KMS-11 (cell line): ENCODE measurements around the gene TPRN.

Source experiments
- H2AFZ ChIP-seq: fragments of 200-600 bp; sonication (generic); 2 replicates; pipeline ENCODE4 v1.6.1; 2016; ENCODE audit warnings: antibody characterized with exemption, mixed run types, low read depth
- H3K27ac ChIP-seq: fragments of 200-600 bp; sonication (generic); 2 replicates; pipeline ENCODE4 v1.6.1; 2016; ENCODE audit warnings: mild to moderate bottlenecking, mixed run types
- H3K27me3 ChIP-seq: fragments of 200-600 bp; sonication (generic); 2 replicates; pipeline ENCODE4 v1.6.1; 2017; ENCODE audit warnings: mild to moderate bottlenecking, low read depth, mixed run types, moderate library complexity; ENCODE audit not compliant: insufficient read depth
- H3K36me3 ChIP-seq: fragments of 200-600 bp; sonication (generic); 2 replicates; pipeline ENCODE4 v1.6.1; 2017; ENCODE audit warnings: mild to moderate bottlenecking, mixed run types; ENCODE audit not compliant: insufficient read depth
- H3K4me1 ChIP-seq: fragments of 200-600 bp; sonication (generic); 2 replicates; pipeline ENCODE4 v1.6.1; 2016; ENCODE audit warnings: mild to moderate bottlenecking, low read depth, mixed run types; ENCODE audit not compliant: poor library complexity, severe bottlenecking
- H3K4me2 ChIP-seq: fragments of 200-600 bp; sonication (generic); 2 replicates; pipeline ENCODE4 v1.7.0; 2016; ENCODE audit warnings: mild to moderate bottlenecking, mixed run types
- H3K4me3 ChIP-seq: fragments of 200-600 bp; sonication (generic); IDR thresholded peaks from 2 replicates; pipeline ENCODE4 v1.6.1; 2017; ENCODE audit warnings: low read depth, low read length, mixed read lengths; ENCODE audit not compliant: insufficient read depth
- H3K79me2 ChIP-seq: fragments of 200-600 bp; sonication (generic); 2 replicates; pipeline ENCODE4 v1.6.1; 2016; ENCODE audit warnings: low read depth, mixed run types; ENCODE audit not compliant: insufficient read depth
- H3K9ac ChIP-seq: fragments of 200-600 bp; sonication (generic); 2 replicates; pipeline ENCODE4 v1.6.1; 2016; ENCODE audit warnings: mild to moderate bottlenecking, mixed run types
- H4K20me1 ChIP-seq: fragments of 200-600 bp; sonication (generic); 2 replicates; pipeline ENCODE4 v1.6.1; 2016; ENCODE audit warnings: mild to moderate bottlenecking, mixed run types; ENCODE audit not compliant: insufficient read depth
- CTCF ChIP-seq: fragments of 200-600 bp; sonication (generic); conservative IDR thresholded peaks from 2 replicates; pipeline ENCODE4 v1.6.1; 2017; ENCODE audit warnings: low read depth, mild to moderate bottlenecking, antibody characterized with exemption, low read length, moderate library complexity, mixed read lengths

The TPRN gene

GRCh38 chr9:137163805-137164204 lies 36.7 kb downstream of the TPRN start:
- no peak overlapping the region for H3K9ac ChIP-seq
- H3K79me2 ChIP-seq, result no peaks in the 10 kb centered on the region
- H3K36me3 ChIP-seq, result no peaks in the 10 kb centered on the region
- H3K27ac ChIP-seq, result no peak overlapping the region
- H3K4me2 ChIP-seq, result no peak overlapping the region
- H2AFZ ChIP-seq, result no peak overlapping the region
- no peak for TF ChIP-seq CTCF
- no peak overlapping the region for H3K4me3 ChIP-seq
- peaks cover 36% of the 10 kb centered on the region for H3K4me1 ChIP-seq
- H3K27me3 ChIP-seq, result peaks cover 55% of the 10 kb centered on the region
- no peaks in the 10 kb centered on the region for H4K20me1 ChIP-seq

DNA sequence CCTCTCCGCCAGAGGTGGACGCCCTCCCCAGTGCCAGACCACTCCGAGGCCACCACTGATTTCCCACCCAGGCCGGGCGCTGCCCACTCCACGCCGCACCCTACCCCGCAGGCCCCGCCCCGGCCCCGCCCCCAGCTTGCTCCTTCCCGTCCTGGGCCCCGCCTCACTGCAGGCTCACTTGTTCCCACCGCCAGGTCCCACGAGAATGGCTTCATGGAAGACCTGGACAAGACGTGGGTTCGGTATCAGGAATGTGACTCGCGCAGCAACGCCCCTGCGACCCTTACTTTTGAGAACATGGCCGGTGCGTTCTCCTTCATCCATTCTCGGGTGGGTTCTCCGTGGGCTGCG lies 37.2 kb downstream of the TPRN start:
- no peak overlapping the region for H3K9ac ChIP-seq
- no peaks in the 10 kb centered on the region for H3K36me3 ChIP-seq
- peaks cover 52% of the 10 kb centered on the region for H3K27me3 ChIP-seq
- no peak overlapping the region for H3K4me2 ChIP-seq
- H3K4me1 ChIP-seq, result peaks cover 40% of the 10 kb centered on the region
- H3K4me3 ChIP-seq, result no peak overlapping the region
- no peak for TF ChIP-seq CTCF
- no peaks in the 10 kb centered on the region for H4K20me1 ChIP-seq
- no peaks in the 10 kb centered on the region for H3K79me2 ChIP-seq
- no peak overlapping the region for H2AFZ ChIP-seq
- no peak overlapping the region for H3K27ac ChIP-seq

GRCh38 chr9:137162505-137163364 lies 37.8 kb downstream of the TPRN start:
- no peaks in the 10 kb centered on the region for H4K20me1 ChIP-seq
- no peaks in the 10 kb centered on the region for H3K36me3 ChIP-seq
- no peak overlapping the region for H2AFZ ChIP-seq
- no peak overlapping the region for H3K9ac ChIP-seq
- no peaks in the 10 kb centered on the region for H3K79me2 ChIP-seq
- no peak overlapping the region for H3K4me2 ChIP-seq
- peaks cover 45% of the 10 kb centered on the region for H3K4me1 ChIP-seq
- H3K27me3 ChIP-seq, result peaks cover 47% of the 10 kb centered on the region
- no peak for TF ChIP-seq CTCF
- H3K4me3 ChIP-seq, result no peak overlapping the region
- no peak overlapping the region for H3K27ac ChIP-seq

- Histone ChIP-seq H4K20me1 (no peaks in the 10 kb centered on the region), H3K27me3 (peaks cover 38% of the 10 kb centered on the region), H3K36me3 (no peaks in the 10 kb centered on the region), H3K4me2 (no peak overlapping the region), H3K4me3 (no peak overlapping the region), H3K9ac (no peak overlapping the region), H2AFZ (no peak overlapping the region), H3K4me1 (peaks cover 47% of the 10 kb centered on the region), H3K27ac (no peak overlapping the region), H3K79me2 (no peaks in the 10 kb centered on the region)
- TF ChIP-seq CTCF, result no peak
Observed at GRCh38 chr9:137161558-137162486, 38.7 kb downstream of the TPRN start.
